Cardiac fibroblast (primary cell): Measurements from ENCODE around the gene ZBTB47.

Experiments used
- DNase-seq, 2 donors: peaks; one replicate each; pipeline versions ENCODE4 v3.0.0 to v3.0.0-alpha.2; 2010; ENCODE audit warnings: low read depth in 2 of 2
- H3K4me3 ChIP-seq, 2 donors: replicated peaks in 1 of 2; 1 replicate in 1 of 2; 2 replicates in 1 of 2; pipeline ENCODE4 v1.5.1; 2011; ENCODE audit warnings: low read depth in 2 of 2, low read length in 2 of 2, mild to moderate bottlenecking in 2 of 2, moderate library complexity in 1 of 2
- TF ChIP-seq, protein P1 (sequence below): IDR thresholded peaks from one replicate; pipeline ENCODE4 v1.5.1; 2011; ENCODE audit warnings: low read depth, mild to moderate bottlenecking, low read length, inconsistent platforms

ZBTB47 gene

DNA sequence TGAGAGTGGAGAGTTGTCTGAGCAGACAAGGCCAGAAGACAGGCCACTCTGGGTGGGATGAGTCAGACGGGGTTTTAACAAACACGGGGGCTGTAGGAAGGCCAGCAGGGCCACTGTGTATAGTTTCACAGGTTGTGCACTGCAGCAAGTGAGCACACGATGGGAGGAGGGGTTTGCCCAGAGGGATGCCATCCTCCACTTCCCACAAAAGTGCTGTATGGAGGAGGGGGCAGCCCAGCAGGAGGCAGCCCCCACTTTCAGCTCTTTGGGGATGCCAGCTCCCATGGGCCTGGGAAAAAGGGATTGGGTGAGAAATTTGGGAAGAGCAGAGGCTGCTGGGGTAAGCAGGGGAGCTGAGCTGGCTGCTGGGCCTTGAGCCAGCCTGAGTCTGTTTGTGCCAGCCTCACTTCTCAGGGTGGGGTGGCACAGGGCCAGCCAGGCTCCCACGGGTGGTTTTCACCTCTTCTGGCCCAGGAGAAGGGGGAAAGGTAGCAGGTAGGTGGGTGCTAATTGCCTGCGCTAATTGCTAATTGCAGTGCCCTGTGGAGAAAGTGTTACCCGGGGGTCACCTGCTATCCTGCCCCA lies 6.7 kb downstream of the ZBTB47 start:
- H3K4me3 ChIP-seq, result no peak overlapping the region
- TF ChIP-seq, protein P1, sequence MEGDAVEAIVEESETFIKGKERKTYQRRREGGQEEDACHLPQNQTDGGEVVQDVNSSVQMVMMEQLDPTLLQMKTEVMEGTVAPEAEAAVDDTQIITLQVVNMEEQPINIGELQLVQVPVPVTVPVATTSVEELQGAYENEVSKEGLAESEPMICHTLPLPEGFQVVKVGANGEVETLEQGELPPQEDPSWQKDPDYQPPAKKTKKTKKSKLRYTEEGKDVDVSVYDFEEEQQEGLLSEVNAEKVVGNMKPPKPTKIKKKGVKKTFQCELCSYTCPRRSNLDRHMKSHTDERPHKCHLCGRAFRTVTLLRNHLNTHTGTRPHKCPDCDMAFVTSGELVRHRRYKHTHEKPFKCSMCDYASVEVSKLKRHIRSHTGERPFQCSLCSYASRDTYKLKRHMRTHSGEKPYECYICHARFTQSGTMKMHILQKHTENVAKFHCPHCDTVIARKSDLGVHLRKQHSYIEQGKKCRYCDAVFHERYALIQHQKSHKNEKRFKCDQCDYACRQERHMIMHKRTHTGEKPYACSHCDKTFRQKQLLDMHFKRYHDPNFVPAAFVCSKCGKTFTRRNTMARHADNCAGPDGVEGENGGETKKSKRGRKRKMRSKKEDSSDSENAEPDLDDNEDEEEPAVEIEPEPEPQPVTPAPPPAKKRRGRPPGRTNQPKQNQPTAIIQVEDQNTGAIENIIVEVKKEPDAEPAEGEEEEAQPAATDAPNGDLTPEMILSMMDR, result no peak
- DNase-seq, result peak in 1 of 2 donors; percentile 16

DNA sequence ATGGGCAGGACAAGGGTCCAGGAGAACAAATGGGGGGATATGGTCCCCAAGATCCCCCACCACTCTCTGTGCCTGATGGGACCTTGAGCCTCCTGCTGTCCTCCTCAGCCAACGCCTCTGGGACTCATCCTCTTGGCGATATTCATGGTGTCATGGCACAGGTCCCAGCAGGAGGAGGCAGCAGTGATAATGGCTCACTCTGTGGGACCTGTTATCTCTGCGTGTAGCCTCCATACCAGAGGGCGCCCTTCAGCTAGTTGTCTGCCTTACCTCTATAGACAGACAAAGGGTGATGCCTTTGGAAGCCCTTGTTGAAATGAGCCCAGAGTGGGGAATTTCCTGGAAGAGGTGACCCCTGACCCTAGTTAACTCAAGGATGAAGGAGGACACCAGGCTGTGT lies 7.4 kb downstream of the ZBTB47 start:
- H3K4me3 ChIP-seq, result no peak overlapping the region
- DNase-seq, result no peak
- TF ChIP-seq, protein P1, result no peak

DNA sequence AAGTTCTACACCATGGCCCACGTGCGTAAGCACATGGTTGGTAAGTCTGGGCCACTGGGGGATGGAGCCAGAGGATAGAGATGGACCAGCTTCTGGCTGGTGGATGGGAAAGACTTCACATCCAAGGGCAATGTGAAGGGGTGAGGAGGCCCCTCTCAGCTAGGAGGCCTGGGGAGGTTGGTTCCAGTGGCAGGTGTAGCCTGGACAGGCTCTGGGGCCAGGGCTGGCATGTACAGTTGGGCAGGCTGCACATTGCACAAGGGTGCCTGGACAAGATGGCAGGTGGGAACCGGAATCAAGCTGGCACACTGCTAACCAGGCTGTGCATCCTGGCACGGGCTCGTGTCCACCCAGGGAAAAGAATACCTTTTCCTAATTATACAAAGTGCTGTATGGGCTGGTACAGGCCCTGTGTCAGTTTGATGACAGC lies 8.1 kb downstream of the ZBTB47 start:
- no peak for DNase-seq
- no peak overlapping the region for H3K4me3 ChIP-seq
- TF ChIP-seq, protein P1, result no peak

DNA sequence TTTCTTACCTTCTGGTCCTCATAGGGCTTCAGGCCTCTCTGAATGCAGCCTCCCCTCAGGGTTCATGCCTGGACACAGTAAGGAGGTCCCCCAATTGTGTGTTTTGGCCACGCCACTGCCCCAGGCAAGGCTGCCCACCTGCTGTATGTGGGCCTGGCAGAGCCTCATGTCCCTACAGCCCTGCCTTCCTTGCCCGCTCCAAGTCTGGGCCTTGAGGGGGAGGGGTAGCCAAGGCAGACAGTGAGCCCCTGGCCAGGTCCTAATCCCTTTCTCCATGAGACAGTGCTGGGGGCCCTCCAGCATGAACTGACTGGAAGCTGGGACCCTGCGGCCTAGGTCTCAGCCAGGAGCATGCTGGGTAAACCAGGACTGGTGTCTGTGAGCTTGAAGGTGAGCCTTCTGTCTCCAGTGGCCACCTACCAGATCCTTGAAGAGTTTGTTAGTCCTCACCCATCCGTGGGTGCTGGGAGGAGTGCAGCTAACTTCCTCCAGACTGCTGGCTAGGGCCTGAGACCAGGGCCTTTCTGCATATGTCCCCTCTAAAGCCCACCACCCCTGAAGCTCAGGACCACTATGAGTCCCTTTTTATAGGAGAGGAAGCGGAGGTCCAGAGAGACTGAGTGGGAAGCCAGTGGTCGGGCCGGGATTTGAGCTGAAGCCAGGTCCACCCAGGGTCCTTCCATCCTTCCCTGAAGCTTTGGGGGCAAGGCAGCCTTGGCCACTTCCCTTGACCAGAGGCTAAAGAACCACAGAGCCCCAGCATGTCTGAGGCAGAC lies 8.7 kb downstream of the ZBTB47 start:
- no peak for DNase-seq
- no peak overlapping the region for H3K4me3 ChIP-seq
- TF ChIP-seq, protein P1, result no peak

DNA sequence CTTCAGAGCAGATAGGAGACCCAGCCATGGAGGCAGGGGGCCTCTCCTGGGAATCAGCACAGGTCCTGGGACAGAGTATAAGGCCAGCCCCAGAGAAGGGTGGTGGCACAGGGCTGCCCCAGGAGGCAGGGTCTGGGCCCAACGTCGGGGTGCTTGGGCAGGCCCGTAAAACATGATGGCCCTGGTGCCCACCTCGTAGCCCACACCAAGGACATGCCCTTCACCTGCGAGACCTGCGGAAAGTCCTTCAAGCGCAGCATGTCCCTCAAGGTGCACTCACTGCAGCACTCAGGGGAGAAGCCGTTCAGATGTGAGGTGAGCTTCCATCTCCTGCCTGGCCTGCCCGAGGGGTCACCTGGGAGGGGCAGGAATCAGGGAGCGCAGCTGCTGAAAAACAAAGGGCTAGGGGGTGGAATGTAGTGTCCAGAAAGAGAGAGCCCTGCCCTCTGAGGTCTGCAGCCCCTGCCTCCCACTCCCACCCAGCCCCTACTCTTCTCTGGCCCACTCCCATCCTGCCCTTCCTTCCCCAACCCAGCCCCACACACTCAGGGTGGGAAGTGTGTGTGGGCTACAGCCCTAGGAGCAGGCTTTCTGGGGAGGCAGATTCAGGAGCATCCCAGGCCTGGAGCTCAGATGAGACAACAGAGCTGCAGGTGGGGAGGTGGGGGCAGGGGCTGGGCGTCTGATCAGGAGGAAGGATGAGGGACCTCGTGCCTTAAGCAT lies 9.5 kb downstream of the ZBTB47 start:
- DNase-seq, result no peak
- no peak overlapping the region for H3K4me3 ChIP-seq
- TF ChIP-seq, protein P1, result no peak

DNA sequence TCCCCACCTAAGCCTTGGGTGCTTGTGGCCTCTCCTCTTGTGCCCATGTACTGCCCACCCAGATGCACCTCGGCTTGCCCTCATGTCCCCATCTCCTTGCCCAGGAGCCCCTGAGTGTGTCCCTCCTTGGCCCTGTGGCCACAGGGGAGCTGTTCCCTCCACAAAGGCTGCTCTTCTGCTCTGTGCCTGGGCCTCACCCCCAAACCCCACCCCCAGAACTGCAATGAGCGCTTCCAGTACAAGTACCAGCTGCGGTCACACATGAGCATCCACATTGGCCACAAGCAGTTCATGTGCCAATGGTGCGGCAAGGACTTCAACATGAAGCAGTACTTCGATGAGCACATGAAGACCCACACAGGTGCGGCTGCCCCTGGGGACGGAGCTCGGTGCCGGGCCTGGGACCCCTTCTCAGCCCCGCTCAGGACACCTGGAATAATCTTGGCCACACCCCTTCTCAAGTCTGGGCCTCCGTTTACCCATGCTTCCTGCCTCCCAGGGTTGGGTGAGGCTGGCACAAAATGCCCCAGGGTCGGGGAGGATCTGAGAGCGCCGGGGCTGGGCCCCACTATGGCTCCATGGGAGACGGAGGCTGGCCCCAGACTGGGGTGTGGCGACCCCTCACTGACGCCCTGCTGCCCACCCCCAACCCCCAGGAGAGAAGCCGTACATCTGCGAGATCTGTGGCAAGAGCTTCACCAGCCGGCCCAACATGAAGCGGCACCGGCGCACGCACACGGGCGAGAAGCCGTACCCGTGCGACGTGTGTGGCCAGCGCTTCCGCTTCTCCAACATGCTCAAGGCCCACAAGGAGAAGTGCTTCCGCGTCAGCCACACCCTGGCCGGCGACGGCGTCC lies 10.3 kb downstream of the ZBTB47 start:
- no peak for DNase-seq
- TF ChIP-seq, protein P1, result no peak
- H3K4me3 ChIP-seq, result no peak overlapping the region
